HCT116 (cell line): ENCODE data around the gene DIP2C. TPM values are rescaled to one million over a fixed set of nuclear protein-coding genes. Genes with fewer than 3 reads are reported as not detected.

Source experiments
- ATAC-seq: fragments of 200-7000 bp; cut with Tn5 transposase; 2 replicates; pipeline ENCODE4 v1.9.1; 2020; ENCODE audit warnings: mild to moderate bottlenecking, moderate library complexity
- BruUV-seq: library from RNA; stranded (reverse); fragments of 400-500 nt; replicated peaks from 2 replicates; lab custom pipeline; 2021; lab: Mats Ljungman, UMichigan
- CTCF ChIA-PET: fragments of 300-600 bp; sonication (Branson Sonifier 250); formaldehyde crosslinking; loops from one replicate; lab custom pipeline; 2021; ENCODE audit warnings: antibody characterized with exemption; lab: Charles Lee
- POLR2A ChIA-PET: fragments of 300-600, 350-600 bp; sonication (Branson Sonifier 250); formaldehyde crosslinking; loops from one replicate; lab custom pipeline; 2021; ENCODE audit warnings: antibody characterized with exemption; lab: Charles Lee
- RAD21 ChIA-PET, 2 experiments: fragments of 300-600 bp; sonication (Branson Sonifier 250); formaldehyde crosslinking; loops; one replicate each; lab custom pipeline; 2023; ENCODE audit warnings: low total read pairs in 2 of 2; ENCODE audit not compliant: uncharacterized antibody in 2 of 2, unreplicated experiment in 2 of 2, low non-redundant PET in 1 of 2; lab: Charles Lee
- DNase-seq: peaks from one replicate; pipeline ENCODE4 v3.0.0-alpha.2; 2010; ENCODE audit warnings: low read depth, low spot score
- H2AFZ ChIP-seq: fragments of 200-600 bp; shearing (Covaris generic), sonication (generic); 2 replicates; pipeline ENCODE4 v1.6.1; 2017; ENCODE audit warnings: low read depth, mixed run types, mixed read lengths, antibody characterized with exemption, low read length; ENCODE audit not compliant: poor library complexity, severe bottlenecking
- H3K27ac ChIP-seq: 2 replicates; pipeline ENCODE4 v1.5.1; 2012; ENCODE audit warnings: low read depth, low read length
- H3K27me3 ChIP-seq: fragments of 200-600 bp; sonication (generic); 2 replicates; pipeline ENCODE4 v1.6.1; 2016; ENCODE audit warnings: mixed run types, low read length, mixed read lengths; ENCODE audit not compliant: insufficient read depth
- H3K36me3 ChIP-seq, 2 experiments: fragments of 200-500 bp in 1 of 2; fragments of 200-600 bp in 1 of 2; sonication (Bioruptor generic) in 1 of 2; sonication (generic) in 1 of 2; 2 replicates each; pipeline versions ENCODE4 v1.5.1 to v1.6.1; 2014 to 2016; ENCODE audit warnings: low read length in 2 of 2, inconsistent platforms in 1 of 2, mixed read lengths in 1 of 2, mixed run types in 1 of 2; ENCODE audit not compliant: insufficient read depth in 2 of 2, control insufficient read depth in 1 of 2
- H3K4me1 ChIP-seq, 2 experiments: fragments of 200-600 bp in 1 of 2; sonication (generic) in 1 of 2; 2 replicates each; pipeline versions ENCODE4 v1.5.1 to v1.6.1; 2012 to 2017; ENCODE audit warnings: low read length in 2 of 2, inconsistent platforms in 1 of 2, mild to moderate bottlenecking in 1 of 2, mixed read lengths in 1 of 2, mixed run types in 1 of 2, moderate library complexity in 1 of 2; ENCODE audit not compliant: insufficient read depth in 2 of 2, control insufficient read depth in 1 of 2
- H3K4me2 ChIP-seq: fragments of 200-600 bp; sonication (generic); 2 replicates; pipeline ENCODE4 v1.6.1; 2017; ENCODE audit warnings: mixed run types, low read length, mixed read lengths
- H3K4me3 ChIP-seq, 2 experiments: fragments of 200-600 bp in 1 of 2; sonication (generic) in 1 of 2; replicated peaks in 1 of 2; 2 replicates each; pipeline ENCODE4 v1.5.1; 2011 to 2016; ENCODE audit warnings: low read length in 2 of 2, control low read depth in 1 of 2, low read depth in 1 of 2, mild to moderate bottlenecking in 1 of 2, mixed read lengths in 1 of 2, mixed run types in 1 of 2
- H3K79me2 ChIP-seq: fragments of 200-600 bp; sonication (generic); 2 replicates; pipeline ENCODE4 v1.6.1; 2017; ENCODE audit warnings: mild to moderate bottlenecking, mixed run types, low read length, moderate library complexity, mixed read lengths; ENCODE audit not compliant: insufficient read depth
- H3K9ac ChIP-seq: fragments of 200-600 bp; sonication (generic); 2 replicates; pipeline ENCODE4 v1.6.1; 2016; ENCODE audit warnings: low read length, mixed read lengths
- H3K9me2 ChIP-seq: fragments of 200-600 bp; sonication (generic), shearing (Covaris generic); 2 replicates; pipeline ENCODE4 v1.6.1; 2017; ENCODE audit warnings: mixed run types, mild to moderate bottlenecking, moderate library complexity; ENCODE audit not compliant: insufficient read depth
- H3K9me3 ChIP-seq, 2 experiments: fragments of 200-500 bp in 1 of 2; fragments of 200-600 bp in 1 of 2; sonication (Bioruptor generic) in 1 of 2; sonication (generic) in 1 of 2; 2 replicates each; pipeline ENCODE4 v1.6.1; 2014 to 2017; ENCODE audit warnings: low read length in 2 of 2, mixed read lengths in 2 of 2, inconsistent platforms in 1 of 2, low read depth in 1 of 2, mild to moderate bottlenecking in 1 of 2, mixed run types in 1 of 2, moderate library complexity in 1 of 2; ENCODE audit not compliant: control insufficient read depth in 1 of 2, insufficient read depth in 1 of 2
- H4K20me1 ChIP-seq: fragments of 200-600 bp; sonication (generic), shearing (Covaris generic); 2 replicates; pipeline ENCODE4 v1.6.1; 2017; ENCODE audit warnings: mixed run types, mild to moderate bottlenecking, moderate library complexity; ENCODE audit not compliant: insufficient read depth
- ATF3 ChIP-seq: IDR thresholded peaks from 2 replicates; pipeline ENCODE4 v1.6.1; 2012
- EGR1 ChIP-seq: IDR thresholded peaks from 2 replicates; pipeline ENCODE4 v1.6.1; 2012; ENCODE audit warnings: low read depth
- ELF1 ChIP-seq: IDR thresholded peaks from 2 replicates; pipeline ENCODE4 v1.6.1; 2012; ENCODE audit warnings: low read depth, borderline replicate concordance
- FOSL1 ChIP-seq: IDR thresholded peaks from 2 replicates; pipeline ENCODE4 v1.6.1; 2012; ENCODE audit warnings: low read depth
- REST ChIP-seq: IDR thresholded peaks from 2 replicates; pipeline ENCODE4 v1.6.1; 2012; ENCODE audit warnings: low read depth
- SRF ChIP-seq: IDR thresholded peaks from 2 replicates; pipeline ENCODE4 v1.6.1; 2012; ENCODE audit warnings: low read depth
- intact Hi-C: fragments of 100-400 bp; cut with micrococcal nuclease; formaldehyde crosslinking; loops from 2 replicates; pipeline ENCODE4 v1.10.0; 2022
- total RNA-seq: library from RNA; stranded (reverse); gene quantifications from one replicate; pipeline ENCODE4 v1.2.1, GENCODE V29; 2021; ENCODE audit not compliant: unreplicated experiment
- TF ChIP-seq, protein P1 (sequence below), 3 experiments: fragments of 200-600 bp in 1 of 3; sonication (generic) in 1 of 3; IDR thresholded peaks in 2 of 3; conservative IDR thresholded peaks in 1 of 3; 2 replicates each; pipeline ENCODE4 v1.5.1; 2012 to 2017; ENCODE audit warnings: low read depth in 2 of 3, low read length in 2 of 3, antibody characterized with exemption in 1 of 3, borderline replicate concordance in 1 of 3, control low read depth in 1 of 3, mild to moderate bottlenecking in 1 of 3, mixed read lengths in 1 of 3, mixed run types in 1 of 3, moderate library complexity in 1 of 3; ENCODE audit not compliant: insufficient read depth in 1 of 3

Gene DIP2C
- total RNA-seq, 1 experiment from 2014 or later, result 15.4 TPM

DNA sequence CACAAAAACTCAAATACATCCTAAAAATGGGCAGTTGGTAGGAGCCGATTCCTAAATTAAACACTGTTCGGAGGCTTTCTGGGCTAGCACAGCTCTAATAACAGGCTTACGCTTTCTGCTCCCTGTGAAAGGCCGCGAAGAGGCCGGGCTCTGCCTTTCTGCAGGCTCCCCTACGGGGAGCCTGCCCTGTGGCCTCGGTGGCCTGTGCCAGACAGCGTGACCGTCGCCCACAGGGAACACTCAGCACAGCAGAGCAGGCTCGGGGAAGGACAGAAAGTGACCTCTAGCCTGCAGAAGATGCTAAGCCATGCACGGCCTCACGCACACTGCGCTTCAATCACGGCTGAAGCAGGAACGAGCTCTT lies 64.2 kb downstream of the DIP2C start:
- RAD21 ChIA-PET, result no interaction called here
- Histone ChIP-seq H3K4me1 (peaks cover 0 to 6% of the 10 kb centered on the region in 2 experiments; a peak in 1 of 4 replicates), H4K20me1 (no peaks in the 10 kb centered on the region), H3K27ac (no peak overlapping the region), H2AFZ (no peak overlapping the region), H3K36me3 (no peaks in the 10 kb centered on the region), H3K27me3 (no peaks in the 10 kb centered on the region), H3K79me2 (no peaks in the 10 kb centered on the region), H3K4me2 (no peak overlapping the region), H3K9ac (no peak overlapping the region), H3K9me3 (no peaks in the 10 kb centered on the region), H3K4me3 (no peak overlapping the region), H3K9me2 (no peaks in the 10 kb centered on the region)
- no peak for TF ChIP-seq ATF3
- TF ChIP-seq, protein P1, sequence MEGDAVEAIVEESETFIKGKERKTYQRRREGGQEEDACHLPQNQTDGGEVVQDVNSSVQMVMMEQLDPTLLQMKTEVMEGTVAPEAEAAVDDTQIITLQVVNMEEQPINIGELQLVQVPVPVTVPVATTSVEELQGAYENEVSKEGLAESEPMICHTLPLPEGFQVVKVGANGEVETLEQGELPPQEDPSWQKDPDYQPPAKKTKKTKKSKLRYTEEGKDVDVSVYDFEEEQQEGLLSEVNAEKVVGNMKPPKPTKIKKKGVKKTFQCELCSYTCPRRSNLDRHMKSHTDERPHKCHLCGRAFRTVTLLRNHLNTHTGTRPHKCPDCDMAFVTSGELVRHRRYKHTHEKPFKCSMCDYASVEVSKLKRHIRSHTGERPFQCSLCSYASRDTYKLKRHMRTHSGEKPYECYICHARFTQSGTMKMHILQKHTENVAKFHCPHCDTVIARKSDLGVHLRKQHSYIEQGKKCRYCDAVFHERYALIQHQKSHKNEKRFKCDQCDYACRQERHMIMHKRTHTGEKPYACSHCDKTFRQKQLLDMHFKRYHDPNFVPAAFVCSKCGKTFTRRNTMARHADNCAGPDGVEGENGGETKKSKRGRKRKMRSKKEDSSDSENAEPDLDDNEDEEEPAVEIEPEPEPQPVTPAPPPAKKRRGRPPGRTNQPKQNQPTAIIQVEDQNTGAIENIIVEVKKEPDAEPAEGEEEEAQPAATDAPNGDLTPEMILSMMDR (IDR thresholded peaks at IDR 0.05 in 2 of 3, conservative IDR thresholded peaks at IDR 0.05 in 1 of 3; ENCODE audit: borderline replicate concordance in 1 of 3, insufficient read depth in 1 of 3, low read depth in 2 of 3, low read length in 2 of 3), result no peak
- no peak for TF ChIP-seq EGR1
- no peak for TF ChIP-seq SRF
- TF ChIP-seq FOSL1, result no peak
- no peak for TF ChIP-seq REST
- no peak for TF ChIP-seq ELF1
- DNase-seq, result no peak
- POLR2A ChIA-PET, result no interaction called here
- intact Hi-C loops, result no loop called here
- no TSS peak for BruUV-seq
- CTCF ChIA-PET, result no interaction called here
- no peak for ATAC-seq
